ENCODE results near the gene PGLYRP4.

The PGLYRP4 gene

GRCh38 chr1:153302308-153302707, 46.3 kb downstream of the PGLYRP4 start:
- H3K36me3 ChIP-seq (ENCODE audit: control insufficient read depth in 2 of 2, insufficient read depth in 1 of 2, low read length in 2 of 2), result no peaks in the 10 kb centered on the region
- no peak overlapping the region for H3K27ac ChIP-seq (ENCODE audit: extremely low read depth, low read depth, low read length)
- H3K4me1 ChIP-seq (ENCODE audit: control insufficient read depth, insufficient read depth, low read length), result no peaks in the 10 kb centered on the region
- ChIA-PET POLR2A (no interaction called here), CTCF (no interaction called here)
- TF ChIP-seq ZNF626 (tag by site-specific recombination; IDR thresholded peaks at IDR 0.05), result no peak
- no peak for TF ChIP-seq ZNF37A (tag by site-specific recombination; IDR thresholded peaks at IDR 0.05)
- TF ChIP-seq PBX3 (CRISPR knock-in tag; IDR thresholded peaks at IDR 0.05), result no peak
- TF ChIP-seq ZNF266 (tag by site-specific recombination; IDR thresholded peaks at IDR 0.05; ENCODE audit: low read depth), result no peak
- TF ChIP-seq ZNF341 (tag by site-specific recombination; IDR thresholded peaks at IDR 0.05; ENCODE audit: low read depth), result no peak
- TF ChIP-seq ZNF148 (tag by site-specific recombination; IDR thresholded peaks at IDR 0.05; ENCODE audit: borderline replicate concordance), result no peak
- TF ChIP-seq ZNF335 (tag by site-specific recombination; conservative IDR thresholded peaks at IDR 0.05), result no peak
- TF ChIP-seq ZNF175 (tag by site-specific recombination; IDR thresholded peaks at IDR 0.05), result no peak
- TF ChIP-seq SP2 (tag by site-specific recombination; IDR thresholded peaks at IDR 0.05), result no peak
- no peak for TF ChIP-seq KLF17 (tag by site-specific recombination; IDR thresholded peaks at IDR 0.05)
- TF ChIP-seq ZBTB17 (tag by site-specific recombination; IDR thresholded peaks at IDR 0.05), result no peak
- no peak for TF ChIP-seq ZNF157 (tag by site-specific recombination; IDR thresholded peaks at IDR 0.05)
- no peak for TF ChIP-seq ZNF645 (tag by site-specific recombination; IDR thresholded peaks at IDR 0.05)
- no peak for TF ChIP-seq ZNF830 (tag by site-specific recombination; IDR thresholded peaks at IDR 0.05; ENCODE audit: low read depth)
- TF ChIP-seq ZIC2 (tag by site-specific recombination; IDR thresholded peaks at IDR 0.05), result no peak
- TF ChIP-seq ZNF639 (tag by site-specific recombination; IDR thresholded peaks at IDR 0.05), result no peak
- TF ChIP-seq ZNF114 (tag by site-specific recombination; IDR thresholded peaks at IDR 0.05), result no peak
- TF ChIP-seq ZEB2 (tag by site-specific recombination; IDR thresholded peaks at IDR 0.05), result no peak
- no peak for TF ChIP-seq ZNF76 (tag by site-specific recombination; IDR thresholded peaks at IDR 0.05; ENCODE audit: borderline replicate concordance, low read depth)
- no peaks in the 10 kb centered on the region for H3K9me3 ChIP-seq (ENCODE audit: control insufficient read depth, insufficient read depth, low read depth, low read length)
- H3K4me3 ChIP-seq (ENCODE audit: low read depth, low read length), result no peak overlapping the region

- no peak overlapping the region for H3K27ac ChIP-seq (ENCODE audit: extremely low read depth, low read depth, low read length)
- H3K4me3 ChIP-seq (ENCODE audit: low read depth, low read length), result no peak overlapping the region
- no peaks in the 10 kb centered on the region for H3K36me3 ChIP-seq (ENCODE audit: control insufficient read depth in 2 of 2, insufficient read depth in 1 of 2, low read length in 2 of 2)
- no peaks in the 10 kb centered on the region for H3K4me1 ChIP-seq (ENCODE audit: control insufficient read depth, insufficient read depth, low read length)
- POLR2A ChIA-PET, result no interaction called here
- no peaks in the 10 kb centered on the region for H3K9me3 ChIP-seq (ENCODE audit: control insufficient read depth, insufficient read depth, low read depth, low read length)
- CTCF ChIA-PET, result interaction anchor here (0.7 kb wide), 1 partner anchor 58 kb away, joined by 3 read pairs; no protein-coding TSS in a partner anchor
- no peak for TF ChIP-seq ZNF23 (tag by site-specific recombination; IDR thresholded peaks at IDR 0.05; ENCODE audit: borderline replicate concordance)
- TF ChIP-seq CTCF (tag by site-specific recombination; IDR thresholded peaks at IDR 0.05), result no peak
- TF ChIP-seq ZNF624 (tag by site-specific recombination; IDR thresholded peaks at IDR 0.05), result no peak
- TF ChIP-seq ZNF610 (tag by site-specific recombination; IDR thresholded peaks at IDR 0.05; ENCODE audit: borderline replicate concordance), result no peak
- TF ChIP-seq ZNF302 (tag by site-specific recombination; IDR thresholded peaks at IDR 0.05; ENCODE audit: low read depth), result no peak
- TF ChIP-seq ZNF549 (tag by site-specific recombination; IDR thresholded peaks at IDR 0.05), result no peak
- TF ChIP-seq ZNF670 (tag by site-specific recombination; IDR thresholded peaks at IDR 0.05; ENCODE audit: low read depth), result no peak
- no peak for TF ChIP-seq ZNF202 (tag by site-specific recombination; IDR thresholded peaks at IDR 0.05; ENCODE audit: borderline replicate concordance)
- no peak for TF ChIP-seq HOXD13 (CRISPR knock-in tag; IDR thresholded peaks at IDR 0.05; ENCODE audit: borderline replicate concordance)
- TF ChIP-seq OVOL3 (tag by site-specific recombination; IDR thresholded peaks at IDR 0.05), result no peak
These were observed 54.8 kb downstream of the PGLYRP4 start for GRCh38 chr1:153293851-153294250.

Measured in HEK293 (cell line).